ENCODE results near the gene GNAT1. TPM values are rescaled to one million over a fixed set of nuclear protein-coding genes. Genes with fewer than 3 reads are reported as not detected.

GNAT1 gene
- polyA plus RNA-seq, 1 donor (not counting 4 experiments of a cell fraction or from before 2014, with no cell fraction given), result 0.12 TPM

- TF ChIP-seq CTCF (optimal IDR thresholded peaks at IDR 0.05 in 1 of 3, IDR thresholded peaks at IDR 0.05 in 1 of 3, conservative IDR thresholded peaks at IDR 0.05 in 1 of 3; ENCODE audit: extremely low read depth in 1 of 3, insufficient read depth in 2 of 3, low read length in 3 of 3), result no peak
- no peak for TF ChIP-seq EZH2 (IDR thresholded peaks at IDR 0.05; ENCODE audit: low read length)
- Histone ChIP-seq H3K4me1 (ENCODE audit: control insufficient read depth, extremely low read depth, insufficient read depth, low read length) (peaks cover 44% of the 10 kb centered on the region), H3K79me2 (ENCODE audit: control insufficient read depth, insufficient read depth, low read length) (peaks cover 11% of the 10 kb centered on the region), H3K9me1 (ENCODE audit: control insufficient read depth, extremely low read depth, insufficient read depth, low read length) (no peaks in the 10 kb centered on the region), H3K9ac (ENCODE audit: control insufficient read depth, extremely low read depth, insufficient read depth, low read length) (peak overlapping the region; percentile 30), H3K27me3 (ENCODE audit: control insufficient read depth, extremely low read depth, insufficient read depth, low read length) (no peaks in the 10 kb centered on the region), H3K27ac (ENCODE audit: control insufficient read depth, insufficient read depth, low read length) (peak overlapping the region; percentile 25), H3K36me3 (ENCODE audit: control insufficient read depth in 2 of 2, extremely low read depth in 1 of 2, insufficient read depth in 2 of 2, low read length in 2 of 2) (no peaks in the 10 kb centered on the region), H3K4me3 (ENCODE audit: control insufficient read depth in 2 of 3, extremely low read depth in 1 of 3, insufficient read depth in 2 of 3, low read depth in 1 of 3, low read length in 3 of 3) (peak overlapping the region in 1 of 3 experiments; percentile 26), H4K20me1 (ENCODE audit: control insufficient read depth, extremely low read depth, insufficient read depth, low read length) (no peaks in the 10 kb centered on the region), H3K9me3 (ENCODE audit: control insufficient read depth, low read depth, low read length) (no peaks in the 10 kb centered on the region), H2AFZ (ENCODE audit: control insufficient read depth, low read length) (peak overlapping the region; percentile 53), H3K4me2 (ENCODE audit: control insufficient read depth, extremely low read depth, insufficient read depth, low read depth, low read length) (peak overlapping the region; percentile 59)
- DNase-seq (ENCODE audit: low read depth, low spot score), result no peak
- dilution Hi-C loops (cut with MboI; ENCODE audit: extremely low pct_ligation_motif_present, low sequenced_read_pairs), result no loop called here
- no peak for FAIRE-seq
These were observed 40.3 kb upstream of the GNAT1 start for GRCh38 chr3:50150863-50151686.

- no peaks in the 10 kb centered on the region for H3K9me3 ChIP-seq (ENCODE audit: control insufficient read depth, low read depth, low read length)
- no peaks in the 10 kb centered on the region for H3K36me3 ChIP-seq (ENCODE audit: control insufficient read depth in 2 of 2, extremely low read depth in 1 of 2, insufficient read depth in 2 of 2, low read length in 2 of 2)
- H3K9ac ChIP-seq (ENCODE audit: control insufficient read depth, extremely low read depth, insufficient read depth, low read length), result peak overlapping the region; percentile 19
- no peaks in the 10 kb centered on the region for H3K27me3 ChIP-seq (ENCODE audit: control insufficient read depth, extremely low read depth, insufficient read depth, low read length)
- peaks cover 38% of the 10 kb centered on the region for H3K4me1 ChIP-seq (ENCODE audit: control insufficient read depth, extremely low read depth, insufficient read depth, low read length)
- dilution Hi-C loops (cut with MboI; ENCODE audit: extremely low pct_ligation_motif_present, low sequenced_read_pairs), result no loop called here
- H3K4me3 ChIP-seq (ENCODE audit: control insufficient read depth in 2 of 3, extremely low read depth in 1 of 3, insufficient read depth in 2 of 3, low read depth in 1 of 3, low read length in 3 of 3), result peak overlapping the region in 1 of 3 experiments; percentile 17
- H4K20me1 ChIP-seq (ENCODE audit: control insufficient read depth, extremely low read depth, insufficient read depth, low read length), result no peaks in the 10 kb centered on the region
- H2AFZ ChIP-seq (ENCODE audit: control insufficient read depth, low read length), result peak overlapping the region; percentile 53
- DNase-seq (ENCODE audit: low read depth, low spot score) (no peak), FAIRE-seq (peak; percentile 46)
- peaks cover 18% of the 10 kb centered on the region for H3K79me2 ChIP-seq (ENCODE audit: control insufficient read depth, insufficient read depth, low read length)
- H3K27ac ChIP-seq (ENCODE audit: control insufficient read depth, insufficient read depth, low read length), result peak overlapping the region; percentile 25
- no peaks in the 10 kb centered on the region for H3K9me1 ChIP-seq (ENCODE audit: control insufficient read depth, extremely low read depth, insufficient read depth, low read length)
- TF ChIP-seq EZH2 (IDR thresholded peaks at IDR 0.05; ENCODE audit: low read length) (no peak), CTCF (optimal IDR thresholded peaks at IDR 0.05 in 1 of 3, IDR thresholded peaks at IDR 0.05 in 1 of 3, conservative IDR thresholded peaks at IDR 0.05 in 1 of 3; ENCODE audit: extremely low read depth in 1 of 3, insufficient read depth in 2 of 3, low read length in 3 of 3) (no peak)
- H3K4me2 ChIP-seq (ENCODE audit: control insufficient read depth, extremely low read depth, insufficient read depth, low read depth, low read length), result peak overlapping the region; percentile 59
These were observed 39.7 kb upstream of the GNAT1 start for GRCh38 chr3:50151728-50152127.
